ENCODE data around the gene SRGAP1.

The SRGAP1 gene

GRCh38 chr12:63870838-63871237 is 26.3 kb downstream of the SRGAP1 start:
- Histone ChIP-seq H3K9ac (ENCODE audit: low read length) (no peak overlapping the region), H3K9me3 (ENCODE audit: low read length) (no peaks in the 10 kb centered on the region), H3F3A (ENCODE audit: insufficient read depth, low read length) (no peaks in the 10 kb centered on the region), H3K9me2 (ENCODE audit: low read depth, low read length) (no peaks in the 10 kb centered on the region), H3K4me1 (ENCODE audit: insufficient read depth, low read length, severe bottlenecking) (no peaks in the 10 kb centered on the region), H4K20me1 (ENCODE audit: insufficient read depth, low read length) (no peaks in the 10 kb centered on the region), H3K4me3 (ENCODE audit: low read depth, low read length, poor library complexity, severe bottlenecking) (no peak overlapping the region), H3K27ac (ENCODE audit: low read depth, low read length, poor library complexity, severe bottlenecking) (no peak overlapping the region), H3K4me2 (ENCODE audit: low read length) (no peak overlapping the region), H3K79me2 (ENCODE audit: insufficient read depth, low read length) (no peaks in the 10 kb centered on the region), H2AFZ (ENCODE audit: low read length) (no peak overlapping the region), H3K27me3 (ENCODE audit: insufficient read depth, low read length) (no peaks in the 10 kb centered on the region), H3K36me3 (ENCODE audit: insufficient read depth, low read length) (no peaks in the 10 kb centered on the region)
- TF ChIP-seq EZH2 (IDR thresholded peaks at IDR 0.05; ENCODE audit: borderline replicate concordance, low read length), result no peak
- TF ChIP-seq CTCF (IDR thresholded peaks at IDR 0.05; ENCODE audit: low read length), result no peak

GRCh38 chr12:63874897-63875480 is 30.5 kb downstream of the SRGAP1 start:
- H3K4me2 ChIP-seq (ENCODE audit: low read length), result no peak overlapping the region
- no peaks in the 10 kb centered on the region for H3K36me3 ChIP-seq (ENCODE audit: insufficient read depth, low read length)
- no peaks in the 10 kb centered on the region for H3K9me2 ChIP-seq (ENCODE audit: low read depth, low read length)
- H3K9ac ChIP-seq (ENCODE audit: low read length), result no peak overlapping the region
- H4K20me1 ChIP-seq (ENCODE audit: insufficient read depth, low read length), result no peaks in the 10 kb centered on the region
- H3F3A ChIP-seq (ENCODE audit: insufficient read depth, low read length), result no peaks in the 10 kb centered on the region
- H3K27me3 ChIP-seq (ENCODE audit: insufficient read depth, low read length), result no peaks in the 10 kb centered on the region
- no peaks in the 10 kb centered on the region for H3K9me3 ChIP-seq (ENCODE audit: low read length)
- H3K79me2 ChIP-seq (ENCODE audit: insufficient read depth, low read length), result no peaks in the 10 kb centered on the region
- H3K4me3 ChIP-seq (ENCODE audit: low read depth, low read length, poor library complexity, severe bottlenecking), result no peak overlapping the region
- H2AFZ ChIP-seq (ENCODE audit: low read length), result no peak overlapping the region
- H3K27ac ChIP-seq (ENCODE audit: low read depth, low read length, poor library complexity, severe bottlenecking), result no peak overlapping the region
- no peaks in the 10 kb centered on the region for H3K4me1 ChIP-seq (ENCODE audit: insufficient read depth, low read length, severe bottlenecking)
- TF ChIP-seq CTCF (IDR thresholded peaks at IDR 0.05; ENCODE audit: low read length) (no peak), EZH2 (IDR thresholded peaks at IDR 0.05; ENCODE audit: borderline replicate concordance, low read length) (no peak)

GRCh38 chr12:63875703-63876102 is 31.2 kb downstream of the SRGAP1 start:
- no peaks in the 10 kb centered on the region for H3K36me3 ChIP-seq (ENCODE audit: insufficient read depth, low read length)
- H3K4me2 ChIP-seq (ENCODE audit: low read length), result no peak overlapping the region
- H2AFZ ChIP-seq (ENCODE audit: low read length), result no peak overlapping the region
- H3K79me2 ChIP-seq (ENCODE audit: insufficient read depth, low read length), result no peaks in the 10 kb centered on the region
- H3F3A ChIP-seq (ENCODE audit: insufficient read depth, low read length), result no peaks in the 10 kb centered on the region
- no peak overlapping the region for H3K4me3 ChIP-seq (ENCODE audit: low read depth, low read length, poor library complexity, severe bottlenecking)
- H3K9ac ChIP-seq (ENCODE audit: low read length), result no peak overlapping the region
- no peaks in the 10 kb centered on the region for H3K4me1 ChIP-seq (ENCODE audit: insufficient read depth, low read length, severe bottlenecking)
- H3K27ac ChIP-seq (ENCODE audit: low read depth, low read length, poor library complexity, severe bottlenecking), result no peak overlapping the region
- 0 out of 2 replicates have a peak, but pooled peaks cover under 1% of the 10 kb centered on the region for H3K27me3 ChIP-seq (ENCODE audit: insufficient read depth, low read length)
- no peaks in the 10 kb centered on the region for H4K20me1 ChIP-seq (ENCODE audit: insufficient read depth, low read length)
- no peak for TF ChIP-seq CTCF (IDR thresholded peaks at IDR 0.05; ENCODE audit: low read length)
- no peak for TF ChIP-seq EZH2 (IDR thresholded peaks at IDR 0.05; ENCODE audit: borderline replicate concordance, low read length)
- no peaks in the 10 kb centered on the region for H3K9me2 ChIP-seq (ENCODE audit: low read depth, low read length)
- no peaks in the 10 kb centered on the region for H3K9me3 ChIP-seq (ENCODE audit: low read length)

Data from OCI-LY1 (cell line).